ENCODE measurements around the gene METTL26.

Gene METTL26

GRCh38 chr16:674968-675883, 39.1 kb upstream of the METTL26 start, which contains the start of gene RHBDL1:
Gene RHBDL1, plus strand, starts transcription at chr16:675671. Its CDS starts 120 bp downstream, at chr16:675791.
- peak in 1 of 2 donors; percentile 23 for DNase-seq

GRCh38 chr16:674214-674881, 38.2 kb upstream of the METTL26 start:
- DNase-seq: no peak

DNA sequence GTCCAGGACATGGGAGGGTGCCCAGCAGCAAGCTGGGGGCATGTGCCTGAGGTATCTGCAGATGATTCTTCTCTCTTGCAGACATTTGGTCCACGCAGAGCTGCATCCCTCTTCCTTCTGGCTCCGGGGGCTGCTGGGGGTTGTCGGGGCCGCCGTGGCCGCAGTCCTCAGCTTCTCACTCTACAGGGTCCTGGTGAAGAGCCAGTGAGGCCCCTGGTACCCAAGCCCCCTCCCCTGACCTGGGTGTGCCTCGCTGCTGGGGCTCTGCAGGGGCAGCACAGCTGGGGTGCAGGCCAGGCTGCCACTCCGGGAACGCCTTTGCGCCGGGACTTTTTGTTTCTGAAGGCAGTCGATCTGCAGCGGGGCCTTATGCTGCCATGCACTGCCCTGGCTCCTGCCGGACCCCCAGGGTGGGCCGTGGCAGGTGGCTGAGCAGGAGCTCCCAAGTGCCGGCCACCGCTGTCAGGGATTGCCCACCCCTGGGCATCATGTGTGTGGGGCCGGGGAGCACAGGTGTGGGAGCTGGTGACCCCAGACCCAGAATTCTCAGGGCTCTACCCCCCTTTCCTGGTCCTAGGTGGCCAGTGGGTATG, 37.4 kb upstream of the METTL26 start:
- no peak for DNase-seq

- DNase-seq: no peak
Observed at GRCh38 chr16:672851-673250, 36.7 kb upstream of the METTL26 start.

DNA sequence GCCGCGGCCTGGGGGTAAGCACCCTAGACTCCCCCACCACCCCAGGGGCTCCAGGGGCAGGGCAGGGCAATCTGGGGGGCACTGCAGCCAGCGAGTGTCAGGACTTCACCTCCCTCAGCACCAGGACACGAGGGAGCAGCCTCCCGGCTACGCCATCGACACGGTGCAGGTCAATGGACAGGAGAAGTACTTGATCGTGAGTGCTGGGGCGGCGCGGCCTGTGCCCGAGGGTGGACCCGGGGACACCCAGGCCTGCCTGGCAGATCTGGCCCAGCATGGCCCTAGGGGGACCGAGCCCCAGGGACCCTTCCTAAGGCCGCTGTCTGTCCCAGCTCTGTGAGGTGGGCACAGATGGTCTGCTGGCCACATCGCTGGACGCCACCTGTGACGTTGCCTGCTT, 36.3 kb upstream of the METTL26 start:
- no peak for DNase-seq

GRCh38 chr16:671353-672131, 35.4 kb upstream of the METTL26 start:
- no peak for DNase-seq

DNA sequence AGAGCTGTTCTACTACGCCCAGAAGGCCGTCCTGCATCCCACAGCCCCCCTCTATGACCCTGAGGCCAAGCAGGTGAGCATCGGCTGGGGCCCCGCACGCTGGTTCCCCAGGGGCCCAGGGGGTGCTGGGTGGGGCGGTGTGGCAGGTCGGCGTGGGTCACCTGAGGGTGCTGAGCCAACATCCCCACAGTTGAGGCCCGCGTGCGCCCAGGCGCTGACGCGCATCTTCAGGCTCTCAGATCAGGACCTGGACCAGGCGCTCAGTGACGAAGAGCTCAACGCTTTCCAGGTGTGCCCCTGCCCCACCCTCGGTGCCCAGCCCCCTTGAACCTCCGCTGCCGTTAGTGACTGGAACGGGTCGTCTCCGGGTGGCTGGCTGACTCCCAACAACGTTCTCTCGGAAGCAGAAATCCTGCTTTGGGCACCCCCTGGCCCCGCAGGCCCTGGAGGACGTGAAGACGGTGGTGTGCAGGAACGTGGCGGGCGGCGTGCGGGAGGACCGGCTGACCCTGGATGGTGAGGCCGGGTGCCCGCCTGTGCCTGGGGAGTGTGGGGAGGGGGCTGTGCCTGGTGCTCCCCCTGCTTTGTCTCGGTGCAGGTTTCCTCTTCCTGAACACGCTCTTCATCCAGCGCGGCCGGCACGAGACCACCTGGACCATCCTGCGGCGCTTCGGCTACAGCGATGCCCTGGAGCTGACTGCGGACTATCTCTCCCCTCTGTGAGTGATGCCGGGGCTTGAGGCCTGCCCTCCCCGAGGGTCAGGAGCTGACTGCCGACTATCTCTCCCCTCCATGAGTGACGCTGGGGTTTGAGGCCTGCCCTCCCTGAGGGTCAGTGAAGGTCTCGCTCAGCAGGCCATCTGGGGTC, 34.6 kb upstream of the METTL26 start:
- DNase-seq: no peak

GRCh38 chr16:669666-670065, 33.6 kb upstream of the METTL26 start:
- no peak for DNase-seq

- DNase-seq: no peak
Observed at GRCh38 chr16:668519-669171, 32.5 kb upstream of the METTL26 start.

DNA sequence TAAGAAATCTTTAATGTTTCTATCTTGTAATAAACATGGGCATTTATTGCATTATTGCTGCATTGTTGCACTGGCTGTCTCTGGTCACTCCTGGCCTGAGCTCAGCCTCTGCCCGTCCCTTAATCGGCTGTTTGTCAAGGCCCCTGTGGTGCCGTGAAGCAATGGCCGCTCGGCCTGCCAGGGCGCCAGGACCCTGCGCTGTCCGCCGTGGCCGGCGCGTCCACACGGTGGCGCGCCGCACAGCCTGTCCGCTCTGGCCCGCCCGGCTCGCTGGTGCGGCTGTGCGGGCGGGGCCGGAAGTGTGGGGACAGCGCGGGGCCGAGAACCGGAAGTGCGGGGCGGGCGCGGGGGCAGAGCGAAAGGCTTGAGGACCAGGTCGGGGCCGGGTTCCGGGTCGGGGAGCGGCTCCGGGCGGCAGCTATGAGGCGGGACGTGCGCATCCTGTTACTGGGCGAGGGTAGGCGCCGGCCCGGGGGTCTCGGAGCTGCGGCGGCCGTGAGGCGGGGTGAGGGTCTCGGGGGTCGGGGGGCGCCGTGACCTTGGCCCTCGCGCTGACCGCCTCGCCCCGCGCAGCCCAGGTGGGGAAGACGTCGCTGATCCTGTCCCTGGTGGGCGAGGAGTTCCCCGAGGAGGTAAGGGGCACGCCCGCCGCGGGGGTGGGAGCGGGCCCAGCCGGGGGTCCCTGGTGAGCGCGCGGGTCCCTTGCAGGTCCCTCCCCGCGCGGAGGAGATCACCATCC, 31.8 kb upstream of the METTL26 start, which contains the start of gene RHOT2:
RHOT2 (plus strand) TSS at position 353 of the 739 bp plus-strand sequence; CDS start at position 421, 68 bp downstream.
- peak; percentile 71 to 88 for DNase-seq

GRCh38 chr16:667113-667779, 31.1 kb upstream of the METTL26 start:
- DNase-seq: no peak

- DNase-seq: no peak
Observed at GRCh38 chr16:666572-666971, 30.5 kb upstream of the METTL26 start.

- DNase-seq: no peak
Observed at GRCh38 chr16:662597-662996, 26.5 kb upstream of the METTL26 start.

- DNase-seq: no peak
Observed at GRCh38 chr16:662095-662494, 26.0 kb upstream of the METTL26 start.

DNA sequence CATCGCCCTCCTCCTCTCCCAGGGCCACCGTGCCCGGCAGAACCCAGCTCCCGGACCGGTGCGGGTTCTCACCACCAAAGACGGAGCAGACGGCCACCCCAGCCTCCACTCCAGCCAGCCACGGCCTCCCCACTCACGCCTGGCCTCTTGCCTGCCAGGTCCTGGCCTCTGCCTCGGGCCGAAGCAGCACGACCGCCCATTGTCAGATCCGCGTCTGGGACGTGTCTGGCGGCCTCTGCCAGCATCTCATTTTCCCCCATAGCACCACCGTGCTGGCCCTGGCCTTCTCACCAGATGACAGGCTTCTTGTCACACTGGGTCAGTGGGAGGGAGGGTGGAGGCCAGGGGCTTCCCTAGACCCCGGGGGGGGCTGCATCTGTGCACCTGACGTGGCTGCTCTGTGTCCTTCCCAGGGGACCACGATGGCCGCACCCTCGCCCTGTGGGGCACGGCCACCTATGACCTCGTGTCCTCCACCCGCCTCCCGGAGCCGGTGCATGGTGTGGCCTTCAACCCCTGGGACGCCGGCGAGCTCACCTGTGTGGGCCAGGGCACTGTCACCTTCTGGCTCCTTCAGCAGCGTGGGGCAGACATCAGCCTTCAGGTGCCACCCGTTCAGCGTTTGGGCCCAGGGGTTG, 25.2 kb upstream of the METTL26 start:
- DNase-seq: no peak

GRCh38 chr16:660459-661183, 24.5 kb upstream of the METTL26 start:
- DNase-seq: peak in 1 of 2 donors; percentile 66

DNA sequence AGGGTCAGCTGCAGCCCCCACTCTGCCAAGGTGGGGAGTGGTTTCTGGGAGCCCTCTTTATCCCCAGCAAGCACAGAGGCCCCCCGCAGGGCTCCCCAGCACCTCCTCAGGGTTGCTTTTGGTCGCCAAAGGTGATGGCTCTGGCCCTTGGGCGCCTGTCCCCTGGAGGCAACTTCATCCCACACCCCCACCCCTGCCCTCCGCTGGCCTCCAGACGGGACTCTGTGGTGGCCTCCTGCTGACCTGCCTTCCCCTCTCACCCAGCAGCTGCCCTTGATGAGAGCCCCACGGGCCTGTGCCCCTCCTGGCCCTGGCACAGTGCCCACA, 24.0 kb upstream of the METTL26 start:
- no peak for DNase-seq

DNA sequence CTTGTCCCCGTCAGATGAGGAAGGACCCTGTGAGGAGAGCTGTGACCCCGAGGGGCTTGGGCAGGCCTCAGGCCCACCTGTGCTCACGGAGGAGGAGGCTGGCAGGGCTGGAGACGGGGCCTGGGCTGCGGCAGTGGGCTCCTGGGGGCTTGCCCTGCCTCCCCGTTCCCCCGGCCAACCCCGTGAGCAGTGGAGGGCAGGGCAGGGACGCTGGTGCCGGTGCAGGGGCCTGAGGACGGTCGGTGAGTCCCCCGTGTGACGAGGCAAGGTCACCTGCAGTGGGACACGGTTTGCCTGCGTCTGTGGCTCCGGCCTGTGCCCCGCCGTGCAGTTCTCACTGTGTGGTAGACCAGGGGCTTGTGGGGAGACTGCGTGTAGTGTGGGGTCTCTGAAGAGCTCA, 23.5 kb upstream of the METTL26 start:
- DNase-seq: no peak

Measured in bone marrow (tissue), 2 donors.